SKM-1 treated with dmso at 0.1 percent for 144 hours (cell line): Measurements from ENCODE around the gene KRT3.

Source experiments
- DNase-seq: peaks from one replicate; lab custom pipeline; 2025; ENCODE audit not compliant: unreplicated experiment; lab: John Stamatoyannopoulos, UW

The KRT3 gene

GRCh38 chr12:52783563-52784316 is 12.2 kb downstream of the KRT3 start:
- DNase-seq = no peak

- no peak for DNase-seq
Observed at GRCh38 chr12:52782502-52782901, 13.4 kb downstream of the KRT3 start.

- no peak for DNase-seq
Observed at GRCh38 chr12:52781399-52782082, 14.4 kb downstream of the KRT3 start.

GRCh38 chr12:52779914-52780313 is 16.0 kb downstream of the KRT3 start:
- no peak for DNase-seq

- DNase-seq = no peak
Observed at GRCh38 chr12:52778833-52779232, 17.1 kb downstream of the KRT3 start.

- DNase-seq = no peak
Observed at GRCh38 chr12:52777566-52777965, 18.4 kb downstream of the KRT3 start.

- no peak for DNase-seq
Observed at GRCh38 chr12:52776913-52777395, 19.0 kb downstream of the KRT3 start, which contains the start of gene KRT76. Gene KRT76, minus strand, starts transcription at chr12:52777345. Its CDS starts 54 bp downstream, at chr12:52777291.

GRCh38 chr12:52776435-52776834 is 19.5 kb downstream of the KRT3 start:
- no peak for DNase-seq

- DNase-seq = no peak
Observed at GRCh38 chr12:52774629-52775250, 21.2 kb downstream of the KRT3 start.

GRCh38 chr12:52772772-52773171 is 23.1 kb downstream of the KRT3 start:
- DNase-seq = no peak

GRCh38 chr12:52772188-52772587 is 23.7 kb downstream of the KRT3 start:
- no peak for DNase-seq

GRCh38 chr12:52771505-52771904 is 24.4 kb downstream of the KRT3 start:
- no peak for DNase-seq

- no peak for DNase-seq
Observed at GRCh38 chr12:52771088-52771487, 24.8 kb downstream of the KRT3 start.

GRCh38 chr12:52769946-52770345 is 26.0 kb downstream of the KRT3 start:
- DNase-seq = no peak

- DNase-seq = no peak
Observed at GRCh38 chr12:52769354-52769753, 26.6 kb downstream of the KRT3 start.

GRCh38 chr12:52768479-52769200 is 27.3 kb downstream of the KRT3 start:
- DNase-seq = no peak

- no peak for DNase-seq
Observed at GRCh38 chr12:52767427-52767826, 28.5 kb downstream of the KRT3 start.

- DNase-seq = no peak
Observed at GRCh38 chr12:52767020-52767379, 28.9 kb downstream of the KRT3 start.

GRCh38 chr12:52766351-52767019 is 29.4 kb downstream of the KRT3 start:
- no peak for DNase-seq

- no peak for DNase-seq
Observed at GRCh38 chr12:52765702-52766101, 30.2 kb downstream of the KRT3 start.

GRCh38 chr12:52763991-52764390 is 31.9 kb downstream of the KRT3 start:
- DNase-seq = no peak
